SK-N-SH (cell line): ENCODE results near the gene TRHDE.

Experiments
- CTCF ChIP-seq: fragments of 200-600 bp; sonication (generic); IDR thresholded peaks from 2 replicates; pipeline ENCODE4 v1.6.1; 2017; ENCODE audit warnings: antibody characterized with exemption, mild to moderate bottlenecking, moderate library complexity
- FOXJ3 ChIP-seq: sonication (generic); formaldehyde crosslinking; IDR thresholded peaks from 2 replicates; pipeline ENCODE4 v1.5.1; 2020; ENCODE audit warnings: mild to moderate bottlenecking, missing genetic modification reagents
- RCOR1 ChIP-seq: fragments of 150-350 bp; IDR thresholded peaks from 2 replicates; pipeline ENCODE4 v1.6.1; 2017; ENCODE audit warnings: antibody characterized with exemption, low read length
- RXRA ChIP-seq: IDR thresholded peaks from 2 replicates; pipeline ENCODE4 v1.4.0; 2012; ENCODE audit warnings: low read depth, mild to moderate bottlenecking, borderline replicate concordance
- YY1 ChIP-seq: IDR thresholded peaks from 2 replicates; pipeline ENCODE4 v1.4.0; 2012; ENCODE audit warnings: low read depth, mild to moderate bottlenecking
- TF ChIP-seq, protein P1 (sequence below): fragments of 150-350 bp; IDR thresholded peaks from 2 replicates; pipeline ENCODE4 v1.6.1; 2017; ENCODE audit warnings: antibody characterized with exemption, low read length, low read depth, borderline replicate concordance

- TF ChIP-seq, protein P1, sequence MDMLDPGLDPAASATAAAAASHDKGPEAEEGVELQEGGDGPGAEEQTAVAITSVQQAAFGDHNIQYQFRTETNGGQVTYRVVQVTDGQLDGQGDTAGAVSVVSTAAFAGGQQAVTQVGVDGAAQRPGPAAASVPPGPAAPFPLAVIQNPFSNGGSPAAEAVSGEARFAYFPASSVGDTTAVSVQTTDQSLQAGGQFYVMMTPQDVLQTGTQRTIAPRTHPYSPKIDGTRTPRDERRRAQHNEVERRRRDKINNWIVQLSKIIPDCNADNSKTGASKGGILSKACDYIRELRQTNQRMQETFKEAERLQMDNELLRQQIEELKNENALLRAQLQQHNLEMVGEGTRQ = no peak
- TF ChIP-seq YY1 (no peak), CTCF (no peak), RXRA (no peak), RCOR1 (no peak), FOXJ3 (CRISPR knock-in tag) (no peak)
Measured at GRCh38 chr12:72297666-72298065, 25.5 kb downstream of the TRHDE start.
